HG02981 (cell line): ENCODE measurements around the gene PANX2.
"Not testable (repeated sequence)": the region's sequence is repeated elsewhere in the genome, so short reads cannot be mapped to it uniquely, and the experiment has no call there.

Experiments used
- ATAC-seq: cut with Tn5 transposase; IDR thresholded peaks from one replicate; pipeline ENCODE4 v1.9.1; 2021; ENCODE audit warnings: mild to moderate bottlenecking, moderate library complexity; ENCODE audit not compliant: unreplicated experiment

PANX2 gene

GRCh38 chr22:50170453-50171318 lies at the start of gene PANX2:
Gene PANX2, plus strand, starts transcription at chr22:50170731. Its CDS starts 0 bp downstream, at chr22:50170731.
- ATAC-seq, result no peak

GRCh38 chr22:50121202-50121740 lies 49.3 kb upstream of the PANX2 start:
- no peak for ATAC-seq

GRCh38 chr22:50123119-50123518 lies 47.4 kb upstream of the PANX2 start:
- no peak for ATAC-seq

- ATAC-seq, result no peak
These were observed 45.5 kb upstream of the PANX2 start for GRCh38 chr22:50125029-50125428.

- no peak for ATAC-seq
These were observed 41.3 kb upstream of the PANX2 start for GRCh38 chr22:50129121-50129736.

GRCh38 chr22:50131894-50132293 lies 38.6 kb upstream of the PANX2 start:
- no peak for ATAC-seq

GRCh38 chr22:50134481-50134880 lies 36.0 kb upstream of the PANX2 start:
- ATAC-seq, result no peak

GRCh38 chr22:50136581-50137015 lies 33.9 kb upstream of the PANX2 start:
- no peak for ATAC-seq

- not testable (repeated sequence) for ATAC-seq
These were observed 33.3 kb upstream of the PANX2 start for GRCh38 chr22:50137277-50137676.

GRCh38 chr22:50138041-50138440 lies 32.5 kb upstream of the PANX2 start:
- ATAC-seq, result no peak

- no peak for ATAC-seq
These were observed 31.5 kb upstream of the PANX2 start for GRCh38 chr22:50138988-50139387.

GRCh38 chr22:50139843-50140415 lies 30.6 kb upstream of the PANX2 start:
- ATAC-seq, result no peak

- ATAC-seq, result no peak
These were observed 29.9 kb upstream of the PANX2 start for GRCh38 chr22:50140615-50141014.

- no peak for ATAC-seq
These were observed 29.1 kb upstream of the PANX2 start for GRCh38 chr22:50141462-50141861.

GRCh38 chr22:50141891-50142363 lies 28.6 kb upstream of the PANX2 start:
- no peak for ATAC-seq

GRCh38 chr22:50143096-50143495 lies 27.4 kb upstream of the PANX2 start:
- ATAC-seq, result no peak

GRCh38 chr22:50144005-50144614 lies 26.4 kb upstream of the PANX2 start:
- no peak for ATAC-seq

- no peak for ATAC-seq
These were observed 24.7 kb upstream of the PANX2 start for GRCh38 chr22:50145721-50146438.

GRCh38 chr22:50146439-50147238 lies 23.9 kb upstream of the PANX2 start:
- no peak for ATAC-seq
